CD4-positive, alpha-beta T cell treated with Interleukin-21 for 1 hour (primary cell): ENCODE data around the gene TMCO5A.

ENCODE experiments used
- DNase-seq: peaks from one replicate; pipeline ENCODE4 v3.0.0-alpha.2; 2020

TMCO5A gene

GRCh38 chr15:37978231-37978630, 43.8 kb downstream of the TMCO5A start:
- DNase-seq, result no peak

GRCh38 chr15:37979671-37980409, 45.4 kb downstream of the TMCO5A start:
- no peak for DNase-seq

GRCh38 chr15:37981201-37981600, 46.8 kb downstream of the TMCO5A start:
- no peak for DNase-seq

- DNase-seq, result no peak
Observed at GRCh38 chr15:37981775-37982174, 47.3 kb downstream of the TMCO5A start.

DNA sequence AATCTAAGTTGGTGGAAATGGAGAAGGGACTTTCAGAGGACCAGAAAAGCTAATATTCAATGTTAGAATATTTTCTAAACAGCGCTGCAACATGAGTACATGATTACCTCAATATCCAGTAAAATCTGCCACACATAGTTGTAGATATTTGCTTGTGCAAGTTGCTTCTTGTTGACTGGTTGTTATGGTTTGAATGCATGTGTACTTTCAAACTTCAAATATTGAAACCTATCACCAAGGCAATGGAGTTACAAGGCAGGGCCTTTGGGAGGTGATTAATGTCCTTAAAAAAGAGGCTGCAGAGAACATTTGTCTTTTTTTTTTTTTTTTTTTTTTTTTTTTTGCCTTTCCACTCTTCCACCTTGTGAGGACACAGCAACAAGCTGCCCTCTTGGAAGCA, 49.9 kb downstream of the TMCO5A start:
- DNase-seq, result no peak

- peak; percentile 8 for DNase-seq
Observed at GRCh38 chr15:37995461-37996347, 61.3 kb downstream of the TMCO5A start.
